Activated naive CD4-positive, alpha-beta T cell treated with anti-CD3 and anti-CD28 coated beads, Interleukin-2, amount 10 ng/mL, durations not matched to agents 7 days and 5 days (primary cell): Measurements from ENCODE around the gene PALLD.

Experiments used
- CTCF ChIA-PET: fragments of 350-600 bp; sonication (Branson Sonifier 250); formaldehyde crosslinking; loops from one replicate; lab custom pipeline; 2021; ENCODE audit warnings: antibody characterized with exemption; lab: Charles Lee
- DNase-seq: peaks from one replicate; pipeline ENCODE4 v3.0.0-alpha.2; 2020
- H3K27ac Mint-ChIP-seq: one replicate; pipeline ENCODE4 v1.8.0; 2021; ENCODE audit warnings: mild to moderate bottlenecking, moderate library complexity, mixed read lengths
- H3K27me3 Mint-ChIP-seq: one replicate; pipeline ENCODE4 v1.8.0; 2021; ENCODE audit warnings: mild to moderate bottlenecking, mixed read lengths
- H3K36me3 Mint-ChIP-seq: one replicate; pipeline ENCODE4 v1.8.0; 2021; ENCODE audit warnings: mixed read lengths
- H3K4me1 Mint-ChIP-seq: one replicate; pipeline ENCODE4 v1.8.0; 2021; ENCODE audit warnings: mixed read lengths
- H3K4me3 Mint-ChIP-seq: one replicate; pipeline ENCODE4 v1.8.0; 2021; ENCODE audit warnings: mild to moderate bottlenecking, moderate library complexity, mixed read lengths
- H3K9me3 Mint-ChIP-seq: one replicate; pipeline ENCODE4 v1.8.0; 2021; ENCODE audit warnings: mixed read lengths

PALLD gene

GRCh38 chr4:168630445-168631187 lies 133.8 kb downstream of the PALLD start:
- Mint-ChIP-seq H3K27ac (no peak overlapping the region), H3K9me3 (no peaks in the 10 kb centered on the region), H3K27me3 (peaks cover 56% of the 10 kb centered on the region), H3K36me3 (no peaks in the 10 kb centered on the region), H3K4me1 (no peaks in the 10 kb centered on the region), H3K4me3 (no peak overlapping the region)
- DNase-seq, result no peak
- CTCF ChIA-PET, result no interaction called here

GRCh38 chr4:168631241-168632162 lies 134.7 kb downstream of the PALLD start:
- no peak overlapping the region for H3K27ac Mint-ChIP-seq
- DNase-seq, result no peak
- CTCF ChIA-PET, result interaction anchor here (1.1 kb wide), 1 partner anchor 60 kb away, joined by 3 read pairs; no protein-coding TSS in a partner anchor
- no peak overlapping the region for H3K4me3 Mint-ChIP-seq
- peaks cover 64% of the 10 kb centered on the region for H3K27me3 Mint-ChIP-seq
- no peaks in the 10 kb centered on the region for H3K36me3 Mint-ChIP-seq
- no peaks in the 10 kb centered on the region for H3K4me1 Mint-ChIP-seq
- no peaks in the 10 kb centered on the region for H3K9me3 Mint-ChIP-seq

GRCh38 chr4:168632301-168632725 lies 135.5 kb downstream of the PALLD start:
- CTCF ChIA-PET, result interaction anchor here (1.1 kb wide), 1 partner anchor 60 kb away, joined by 3 read pairs; no protein-coding TSS in a partner anchor
- Mint-ChIP-seq H3K36me3 (no peaks in the 10 kb centered on the region), H3K4me1 (no peaks in the 10 kb centered on the region), H3K27me3 (peaks cover 67% of the 10 kb centered on the region), H3K4me3 (no peak overlapping the region), H3K27ac (no peak overlapping the region), H3K9me3 (no peaks in the 10 kb centered on the region)
- DNase-seq, result no peak

GRCh38 chr4:168633064-168633463 lies 136.2 kb downstream of the PALLD start:
- no peaks in the 10 kb centered on the region for H3K9me3 Mint-ChIP-seq
- no peak for DNase-seq
- CTCF ChIA-PET, result no interaction called here
- no peak overlapping the region for H3K27ac Mint-ChIP-seq
- H3K4me1 Mint-ChIP-seq, result no peaks in the 10 kb centered on the region
- no peaks in the 10 kb centered on the region for H3K36me3 Mint-ChIP-seq
- no peak overlapping the region for H3K4me3 Mint-ChIP-seq
- peaks cover 67% of the 10 kb centered on the region for H3K27me3 Mint-ChIP-seq

- H3K27me3 Mint-ChIP-seq, result peaks cover 67% of the 10 kb centered on the region
Measured at GRCh38 chr4:168633496-168633895, 136.6 kb downstream of the PALLD start.

GRCh38 chr4:168634276-168634802 lies 137.5 kb downstream of the PALLD start:
- H3K4me3 Mint-ChIP-seq, result no peak overlapping the region
- no peaks in the 10 kb centered on the region for H3K9me3 Mint-ChIP-seq
- no peak for DNase-seq
- H3K27me3 Mint-ChIP-seq, result peaks cover 62% of the 10 kb centered on the region
- H3K4me1 Mint-ChIP-seq, result no peaks in the 10 kb centered on the region
- no peaks in the 10 kb centered on the region for H3K36me3 Mint-ChIP-seq
- CTCF ChIA-PET, result no interaction called here
- no peak overlapping the region for H3K27ac Mint-ChIP-seq

More at GRCh38 chr4:168633496-168633895, 136.6 kb downstream of the PALLD start:
- Mint-ChIP-seq H3K27ac (no peak overlapping the region), H3K36me3 (no peaks in the 10 kb centered on the region), H3K4me1 (no peaks in the 10 kb centered on the region), H3K4me3 (no peak overlapping the region), H3K9me3 (no peaks in the 10 kb centered on the region)
- CTCF ChIA-PET, result no interaction called here
- DNase-seq, result no peak

- CTCF ChIA-PET, result no interaction called here
- Mint-ChIP-seq H3K36me3 (no peaks in the 10 kb centered on the region), H3K27me3 (peaks cover 49% of the 10 kb centered on the region), H3K4me1 (no peaks in the 10 kb centered on the region), H3K27ac (no peak overlapping the region), H3K9me3 (no peaks in the 10 kb centered on the region), H3K4me3 (no peak overlapping the region)
- no peak for DNase-seq
Measured at GRCh38 chr4:168636040-168636439, 139.2 kb downstream of the PALLD start.

GRCh38 chr4:168636506-168637196 lies 139.8 kb downstream of the PALLD start:
- H3K27ac Mint-ChIP-seq, result no peak overlapping the region
- H3K4me3 Mint-ChIP-seq, result no peak overlapping the region
- no peaks in the 10 kb centered on the region for H3K36me3 Mint-ChIP-seq
- H3K27me3 Mint-ChIP-seq, result peaks cover 43% of the 10 kb centered on the region
- H3K4me1 Mint-ChIP-seq, result no peaks in the 10 kb centered on the region
- H3K9me3 Mint-ChIP-seq, result no peaks in the 10 kb centered on the region
- CTCF ChIA-PET, result no interaction called here
- no peak for DNase-seq

GRCh38 chr4:168637872-168638756 lies 141.3 kb downstream of the PALLD start:
- H3K4me3 Mint-ChIP-seq, result no peak overlapping the region
- H3K27ac Mint-ChIP-seq, result no peak overlapping the region
- H3K36me3 Mint-ChIP-seq, result no peaks in the 10 kb centered on the region
- no peak for DNase-seq
- no peaks in the 10 kb centered on the region for H3K9me3 Mint-ChIP-seq
- no peaks in the 10 kb centered on the region for H3K4me1 Mint-ChIP-seq
- CTCF ChIA-PET, result interaction anchor here (0.7 kb wide), 1 partner anchor 516 kb away, joined by 3 read pairs; no protein-coding TSS in a partner anchor
- peaks cover 28% of the 10 kb centered on the region for H3K27me3 Mint-ChIP-seq

- no peak overlapping the region for H3K4me3 Mint-ChIP-seq
- no peaks in the 10 kb centered on the region for H3K4me1 Mint-ChIP-seq
- no peaks in the 10 kb centered on the region for H3K9me3 Mint-ChIP-seq
- H3K27ac Mint-ChIP-seq, result no peak overlapping the region
- CTCF ChIA-PET, result no interaction called here
- no peaks in the 10 kb centered on the region for H3K36me3 Mint-ChIP-seq
- no peak for DNase-seq
- H3K27me3 Mint-ChIP-seq, result peaks cover 17% of the 10 kb centered on the region
Measured at GRCh38 chr4:168639914-168640313, 143.1 kb downstream of the PALLD start.

GRCh38 chr4:168641811-168642140 lies 144.9 kb downstream of the PALLD start:
- DNase-seq, result no peak
- Mint-ChIP-seq H3K27me3 (peaks cover under 1% of the 10 kb centered on the region), H3K36me3 (no peaks in the 10 kb centered on the region), H3K4me3 (no peak overlapping the region), H3K4me1 (no peaks in the 10 kb centered on the region), H3K9me3 (no peaks in the 10 kb centered on the region), H3K27ac (no peak overlapping the region)
- CTCF ChIA-PET, result no interaction called here

GRCh38 chr4:168642591-168642990 lies 145.7 kb downstream of the PALLD start:
- H3K9me3 Mint-ChIP-seq, result no peaks in the 10 kb centered on the region
- no peak overlapping the region for H3K4me3 Mint-ChIP-seq
- H3K27me3 Mint-ChIP-seq, result no peaks in the 10 kb centered on the region
- no peak overlapping the region for H3K27ac Mint-ChIP-seq
- DNase-seq, result no peak
- CTCF ChIA-PET, result no interaction called here
- no peaks in the 10 kb centered on the region for H3K36me3 Mint-ChIP-seq
- H3K4me1 Mint-ChIP-seq, result no peaks in the 10 kb centered on the region

GRCh38 chr4:168643111-168643795 lies 146.4 kb downstream of the PALLD start:
- Mint-ChIP-seq H3K27me3 (no peaks in the 10 kb centered on the region), H3K4me1 (no peaks in the 10 kb centered on the region), H3K27ac (no peak overlapping the region), H3K36me3 (no peaks in the 10 kb centered on the region), H3K4me3 (no peak overlapping the region), H3K9me3 (no peaks in the 10 kb centered on the region)
- no peak for DNase-seq
- CTCF ChIA-PET, result interaction anchor here (0.6 kb wide), 1 partner anchor 1967 kb away, joined by 3 read pairs; no protein-coding TSS in a partner anchor
